HCT116 (cell line): ENCODE data around the gene GLT8D2.

Experiments used
- ATF3 ChIP-seq: IDR thresholded peaks from 2 replicates; pipeline ENCODE4 v1.6.1; 2012
- CTCF ChIP-seq, 3 experiments: fragments of 200-600 bp in 1 of 3; sonication (generic) in 1 of 3; IDR thresholded peaks in 2 of 3; conservative IDR thresholded peaks in 1 of 3; 2 replicates each; pipeline ENCODE4 v1.5.1; 2012 to 2017; ENCODE audit warnings: low read depth in 2 of 3, low read length in 2 of 3, antibody characterized with exemption in 1 of 3, borderline replicate concordance in 1 of 3, control low read depth in 1 of 3, mild to moderate bottlenecking in 1 of 3, mixed read lengths in 1 of 3, mixed run types in 1 of 3, moderate library complexity in 1 of 3; ENCODE audit not compliant: insufficient read depth in 1 of 3
- EGR1 ChIP-seq: IDR thresholded peaks from 2 replicates; pipeline ENCODE4 v1.6.1; 2012; ENCODE audit warnings: low read depth
- EZH2 ChIP-seq: fragments of 200-600 bp; sonication (generic); IDR thresholded peaks from 2 replicates; pipeline ENCODE4 v1.6.1; 2017; ENCODE audit warnings: antibody characterized with exemption, mixed run types
- EZH2phosphoT487 ChIP-seq: fragments of 200-600 bp; IDR thresholded peaks from 2 replicates; pipeline ENCODE4 v1.6.1; 2018; ENCODE audit warnings: antibody characterized with exemption, borderline replicate concordance
- POLR2A ChIP-seq: IDR thresholded peaks from 2 replicates; pipeline ENCODE4 v1.7.0; 2011; ENCODE audit warnings: borderline replicate concordance; ENCODE audit not compliant: insufficient read depth, insufficient read length; ENCODE audit errors: extremely low read depth
- POLR2AphosphoS5 ChIP-seq: IDR thresholded peaks from 2 replicates; pipeline ENCODE4 v1.6.1; 2011; ENCODE audit warnings: mild to moderate bottlenecking, low read depth, low read length, moderate library complexity
- RAD21 ChIP-seq: IDR thresholded peaks from 2 replicates; pipeline ENCODE4 v1.6.1; 2012; ENCODE audit warnings: low read depth, mild to moderate bottlenecking
- SIN3A ChIP-seq: IDR thresholded peaks from 2 replicates; pipeline ENCODE4 v1.6.1; 2012; ENCODE audit warnings: low read depth
- SP1 ChIP-seq: IDR thresholded peaks from 2 replicates; pipeline ENCODE4 v1.6.1; 2012; ENCODE audit warnings: low read depth
- SRF ChIP-seq: IDR thresholded peaks from 2 replicates; pipeline ENCODE4 v1.6.1; 2012; ENCODE audit warnings: low read depth
- TCF7L2 ChIP-seq: IDR thresholded peaks from 2 replicates; pipeline ENCODE4 v1.7.0; 2011; ENCODE audit warnings: borderline replicate concordance, inconsistent platforms; ENCODE audit not compliant: insufficient read depth, insufficient read length; ENCODE audit errors: extremely low read depth
- YY1 ChIP-seq: IDR thresholded peaks from 2 replicates; pipeline ENCODE4 v1.6.1; 2011; ENCODE audit warnings: low read length, low read depth, moderate library complexity, mild to moderate bottlenecking; ENCODE audit not compliant: insufficient replicate concordance; ENCODE audit errors: extremely low read depth
- TF ChIP-seq, protein P1 (sequence below): IDR thresholded peaks from 2 replicates; pipeline ENCODE4 v1.6.1; 2012

DNA sequence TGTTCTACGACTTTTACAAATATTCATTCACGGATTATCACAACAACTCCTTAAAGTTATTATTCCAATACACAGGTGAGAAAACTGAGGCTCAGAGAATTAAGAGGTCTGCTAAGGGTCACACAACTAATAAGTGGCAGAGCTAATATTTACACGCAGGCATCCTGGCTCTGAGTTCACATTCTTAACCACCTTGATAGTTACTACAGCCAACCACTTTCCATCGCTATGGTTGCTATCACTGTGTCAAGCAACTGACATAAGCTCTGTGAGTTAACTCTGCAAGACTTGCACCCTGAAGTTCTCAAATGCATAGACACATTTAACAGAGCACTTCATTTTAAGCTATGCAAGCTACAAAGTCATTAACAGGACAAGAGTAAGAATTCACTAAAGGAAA lies 3.7 kb downstream of the GLT8D2 start:
- no peak for TF ChIP-seq CTCF (IDR thresholded peaks at IDR 0.05 in 2 of 3, conservative IDR thresholded peaks at IDR 0.05 in 1 of 3; ENCODE audit: borderline replicate concordance in 1 of 3, insufficient read depth in 1 of 3, low read depth in 2 of 3, low read length in 2 of 3)
- no peak for TF ChIP-seq ATF3
- no peak for TF ChIP-seq SRF
- TF ChIP-seq RAD21 = no peak
- no peak for TF ChIP-seq YY1
- TF ChIP-seq EZH2 = no peak
- no peak for TF ChIP-seq EZH2phosphoT487
- no peak for TF ChIP-seq SP1
- TF ChIP-seq EGR1 = no peak
- TF ChIP-seq POLR2A = no peak
- TF ChIP-seq POLR2AphosphoS5 = no peak
- TF ChIP-seq SIN3A = no peak
- TF ChIP-seq TCF7L2 = no peak
- TF ChIP-seq, protein P1, sequence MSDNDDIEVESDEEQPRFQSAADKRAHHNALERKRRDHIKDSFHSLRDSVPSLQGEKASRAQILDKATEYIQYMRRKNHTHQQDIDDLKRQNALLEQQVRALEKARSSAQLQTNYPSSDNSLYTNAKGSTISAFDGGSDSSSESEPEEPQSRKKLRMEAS = no peak
